GM12865 (cell line): ENCODE data around the gene HMOX1.

Source experiments
- DNase-seq: peaks from one replicate; pipeline ENCODE4 v3.0.0; 2010; ENCODE audit warnings: low read depth
- H3K4me3 ChIP-seq: 2 replicates; pipeline ENCODE4 v1.5.1; 2011; ENCODE audit warnings: mild to moderate bottlenecking, low read depth, low read length, control low read depth
- TF ChIP-seq, protein P1 (sequence below): IDR thresholded peaks from 2 replicates; pipeline ENCODE4 v1.5.1; 2011; ENCODE audit warnings: low read length, control low read depth, low read depth, inconsistent platforms; ENCODE audit not compliant: insufficient read depth; ENCODE audit errors: missing control alignments

HMOX1 gene, protein sequence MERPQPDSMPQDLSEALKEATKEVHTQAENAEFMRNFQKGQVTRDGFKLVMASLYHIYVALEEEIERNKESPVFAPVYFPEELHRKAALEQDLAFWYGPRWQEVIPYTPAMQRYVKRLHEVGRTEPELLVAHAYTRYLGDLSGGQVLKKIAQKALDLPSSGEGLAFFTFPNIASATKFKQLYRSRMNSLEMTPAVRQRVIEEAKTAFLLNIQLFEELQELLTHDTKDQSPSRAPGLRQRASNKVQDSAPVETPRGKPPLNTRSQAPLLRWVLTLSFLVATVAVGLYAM

DNA sequence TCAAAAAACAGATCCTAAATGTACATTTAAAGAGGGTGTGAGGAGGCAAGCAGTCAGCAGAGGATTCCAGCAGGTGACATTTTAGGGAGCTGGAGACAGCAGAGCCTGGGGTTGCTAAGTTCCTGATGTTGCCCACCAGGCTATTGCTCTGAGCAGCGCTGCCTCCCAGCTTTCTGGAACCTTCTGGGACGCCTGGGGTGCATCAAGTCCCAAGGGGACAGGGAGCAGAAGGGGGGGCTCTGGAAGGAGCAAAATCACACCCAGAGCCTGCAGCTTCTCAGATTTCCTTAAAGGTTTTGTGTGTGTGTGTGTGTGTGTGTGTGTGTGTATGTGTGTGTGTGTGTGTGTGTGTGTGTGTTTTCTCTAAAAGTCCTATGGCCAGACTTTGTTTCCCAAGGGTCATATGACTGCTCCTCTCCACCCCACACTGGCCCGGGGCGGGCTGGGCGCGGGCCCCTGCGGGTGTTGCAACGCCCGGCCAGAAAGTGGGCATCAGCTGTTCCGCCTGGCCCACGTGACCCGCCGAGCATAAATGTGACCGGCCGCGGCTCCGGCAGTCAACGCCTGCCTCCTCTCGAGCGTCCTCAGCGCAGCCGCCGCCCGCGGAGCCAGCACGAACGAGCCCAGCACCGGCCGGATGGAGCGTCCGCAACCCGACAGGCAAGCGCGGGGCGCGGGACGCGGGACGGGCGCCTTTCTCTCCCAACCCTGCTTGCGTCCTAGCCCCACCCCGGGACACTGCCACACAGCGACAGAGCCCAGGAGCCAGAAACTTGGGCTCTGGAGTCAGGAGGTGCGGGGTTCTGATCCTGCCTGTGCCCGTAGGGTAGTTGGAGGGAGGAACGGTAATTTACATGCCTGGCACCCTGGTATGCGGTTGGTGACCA lies at the start of gene HMOX1:
HMOX1 (plus strand) TSS at position 560 of the 887 bp plus-strand sequence; CDS start at position 638, 78 bp downstream.
- peak within 1 kb of the TSS; percentile 71 for H3K4me3 ChIP-seq
- DNase-seq, result peak; percentile 91
- TF ChIP-seq, protein P1, sequence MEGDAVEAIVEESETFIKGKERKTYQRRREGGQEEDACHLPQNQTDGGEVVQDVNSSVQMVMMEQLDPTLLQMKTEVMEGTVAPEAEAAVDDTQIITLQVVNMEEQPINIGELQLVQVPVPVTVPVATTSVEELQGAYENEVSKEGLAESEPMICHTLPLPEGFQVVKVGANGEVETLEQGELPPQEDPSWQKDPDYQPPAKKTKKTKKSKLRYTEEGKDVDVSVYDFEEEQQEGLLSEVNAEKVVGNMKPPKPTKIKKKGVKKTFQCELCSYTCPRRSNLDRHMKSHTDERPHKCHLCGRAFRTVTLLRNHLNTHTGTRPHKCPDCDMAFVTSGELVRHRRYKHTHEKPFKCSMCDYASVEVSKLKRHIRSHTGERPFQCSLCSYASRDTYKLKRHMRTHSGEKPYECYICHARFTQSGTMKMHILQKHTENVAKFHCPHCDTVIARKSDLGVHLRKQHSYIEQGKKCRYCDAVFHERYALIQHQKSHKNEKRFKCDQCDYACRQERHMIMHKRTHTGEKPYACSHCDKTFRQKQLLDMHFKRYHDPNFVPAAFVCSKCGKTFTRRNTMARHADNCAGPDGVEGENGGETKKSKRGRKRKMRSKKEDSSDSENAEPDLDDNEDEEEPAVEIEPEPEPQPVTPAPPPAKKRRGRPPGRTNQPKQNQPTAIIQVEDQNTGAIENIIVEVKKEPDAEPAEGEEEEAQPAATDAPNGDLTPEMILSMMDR, result no peak

DNA sequence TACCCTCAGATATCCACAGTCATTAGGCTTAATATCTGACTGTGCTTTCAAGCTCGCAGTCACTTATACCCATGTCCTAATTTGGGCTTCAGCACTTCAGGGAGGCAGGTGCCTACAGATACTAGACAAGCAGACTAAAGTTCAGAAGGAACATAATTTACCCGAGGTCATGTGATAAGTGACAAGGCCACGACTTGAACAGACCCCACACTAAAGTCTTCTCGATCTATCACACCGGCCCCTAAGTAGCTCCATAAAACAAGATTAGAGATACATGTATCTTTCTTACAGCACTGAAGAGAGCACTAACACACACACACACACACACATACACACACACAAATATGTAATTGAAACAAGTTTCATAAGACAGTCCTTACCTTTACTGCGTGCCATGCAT lies 48.6 kb upstream of the HMOX1 start:
- no peak for DNase-seq
- H3K4me3 ChIP-seq, result no peak overlapping the region
- TF ChIP-seq, protein P1, result no peak

DNA sequence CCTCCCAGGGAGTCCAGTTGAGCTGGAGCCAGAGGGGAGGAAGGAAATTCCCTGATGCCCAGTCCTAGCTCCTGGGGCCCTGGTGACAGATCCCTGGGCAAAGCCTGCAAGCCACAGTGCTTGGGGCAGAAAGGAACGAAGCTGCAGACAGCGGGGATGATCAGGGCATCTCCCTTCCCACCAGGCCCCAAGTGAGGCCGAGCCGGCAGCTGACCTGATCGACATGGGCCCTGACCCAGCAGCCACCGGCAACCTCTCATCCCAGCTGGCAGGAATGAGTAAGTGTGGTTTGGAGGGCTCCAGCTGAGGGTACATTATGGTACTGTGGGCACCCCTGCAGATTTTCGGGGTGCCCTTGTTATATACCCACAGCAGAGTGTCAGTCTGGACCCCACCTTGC lies 47.7 kb upstream of the HMOX1 start:
- no peak overlapping the region for H3K4me3 ChIP-seq
- TF ChIP-seq, protein P1, result no peak
- DNase-seq, result no peak

DNA sequence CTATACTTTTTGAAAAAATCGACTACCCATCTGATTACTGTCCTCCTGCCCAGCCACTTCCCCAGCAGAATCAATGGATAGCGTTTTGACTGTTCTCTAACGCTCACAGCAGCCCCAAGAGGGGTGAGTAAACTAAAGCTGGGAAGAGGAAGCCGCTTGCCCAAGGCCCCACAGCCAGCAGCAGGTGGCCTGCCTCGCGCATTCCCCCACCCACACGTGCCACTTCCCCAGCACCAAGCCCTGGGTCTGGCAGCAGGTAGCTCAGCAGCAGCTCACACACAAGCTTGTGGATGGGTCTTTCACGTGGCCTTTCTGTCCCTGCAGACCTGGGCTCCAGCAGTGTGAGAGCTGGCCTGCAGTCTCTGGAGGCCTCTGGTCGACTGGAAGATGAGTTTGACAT lies 46.9 kb upstream of the HMOX1 start:
- no peak overlapping the region for H3K4me3 ChIP-seq
- TF ChIP-seq, protein P1, result no peak
- DNase-seq, result no peak

DNA sequence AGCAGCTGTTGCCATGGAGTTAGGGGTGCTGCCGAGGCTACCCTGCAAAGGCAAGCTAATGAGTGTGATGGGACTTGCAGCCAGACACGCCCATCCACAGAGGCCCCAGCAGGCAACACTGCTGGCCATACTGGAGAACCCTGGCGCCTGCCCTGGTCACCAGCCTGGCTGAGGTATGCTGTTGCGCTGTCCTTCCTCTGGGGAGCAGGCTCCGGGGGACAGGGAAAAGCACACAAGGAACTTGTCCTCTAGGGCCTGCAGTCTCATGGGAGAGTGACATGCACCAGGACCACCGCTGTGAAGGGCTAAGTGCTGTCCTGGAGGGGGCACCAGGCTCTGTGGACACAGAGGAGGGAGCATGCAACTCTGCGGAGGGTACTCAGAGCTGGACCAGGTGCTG lies 45.4 kb upstream of the HMOX1 start:
- TF ChIP-seq, protein P1, result no peak
- no peak for DNase-seq

DNA sequence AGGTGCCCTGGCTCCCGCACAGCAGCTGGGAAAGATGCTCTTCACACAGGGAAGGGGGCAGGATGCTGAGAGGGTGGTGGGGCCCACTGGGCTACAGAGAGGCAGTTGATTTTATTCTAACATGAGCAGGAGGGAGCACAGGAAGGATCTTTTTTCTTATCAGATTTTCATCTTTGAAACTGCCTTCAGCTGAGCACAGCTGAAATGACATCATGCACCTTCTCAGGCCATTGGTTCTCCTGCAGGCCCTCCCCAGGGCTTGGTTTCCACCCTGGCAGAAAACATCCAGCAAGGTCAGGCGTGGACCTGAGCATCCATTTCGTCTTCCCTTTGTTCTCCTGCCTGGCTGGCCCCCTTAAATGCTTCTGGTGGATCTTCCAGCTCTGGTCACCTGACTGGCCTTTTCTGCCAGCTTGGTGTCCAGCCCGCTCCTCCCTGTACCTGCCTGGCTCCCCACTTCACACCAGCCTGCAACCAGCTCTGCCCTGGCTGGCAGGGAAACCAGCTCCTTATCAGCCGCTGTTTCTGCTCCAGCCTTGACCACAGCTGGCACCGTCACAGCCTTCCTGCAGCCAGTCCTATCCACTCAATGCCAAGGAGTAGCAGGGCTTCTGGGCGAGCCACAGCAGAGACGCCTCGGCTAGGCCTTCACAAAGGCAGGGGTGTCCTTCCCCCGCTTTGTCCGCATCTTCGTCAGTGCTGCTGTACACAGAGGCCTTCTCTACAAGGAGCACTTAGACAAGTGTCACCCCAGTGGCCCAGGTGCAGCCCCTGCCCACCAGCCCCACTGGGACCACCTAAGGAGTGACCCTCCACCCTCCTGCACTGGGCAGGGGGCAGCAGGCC lies 44.7 kb upstream of the HMOX1 start:
- no peak overlapping the region for H3K4me3 ChIP-seq
- TF ChIP-seq, protein P1, result no peak
- no peak for DNase-seq

More for the DNA sequence above, 45.4 kb upstream of the HMOX1 start:
- no peak overlapping the region for H3K4me3 ChIP-seq
